ENCODE data around the gene PARVG. TPM values are rescaled to one million over a fixed set of nuclear protein-coding genes. Genes with fewer than 3 reads are reported as not detected.

The PARVG gene
- total and polyA plus RNA-seq, 2 of the 13 experiments (the other 11 are each of a cell fraction or from before 2014, with no cell fraction given) = not detected

DNA sequence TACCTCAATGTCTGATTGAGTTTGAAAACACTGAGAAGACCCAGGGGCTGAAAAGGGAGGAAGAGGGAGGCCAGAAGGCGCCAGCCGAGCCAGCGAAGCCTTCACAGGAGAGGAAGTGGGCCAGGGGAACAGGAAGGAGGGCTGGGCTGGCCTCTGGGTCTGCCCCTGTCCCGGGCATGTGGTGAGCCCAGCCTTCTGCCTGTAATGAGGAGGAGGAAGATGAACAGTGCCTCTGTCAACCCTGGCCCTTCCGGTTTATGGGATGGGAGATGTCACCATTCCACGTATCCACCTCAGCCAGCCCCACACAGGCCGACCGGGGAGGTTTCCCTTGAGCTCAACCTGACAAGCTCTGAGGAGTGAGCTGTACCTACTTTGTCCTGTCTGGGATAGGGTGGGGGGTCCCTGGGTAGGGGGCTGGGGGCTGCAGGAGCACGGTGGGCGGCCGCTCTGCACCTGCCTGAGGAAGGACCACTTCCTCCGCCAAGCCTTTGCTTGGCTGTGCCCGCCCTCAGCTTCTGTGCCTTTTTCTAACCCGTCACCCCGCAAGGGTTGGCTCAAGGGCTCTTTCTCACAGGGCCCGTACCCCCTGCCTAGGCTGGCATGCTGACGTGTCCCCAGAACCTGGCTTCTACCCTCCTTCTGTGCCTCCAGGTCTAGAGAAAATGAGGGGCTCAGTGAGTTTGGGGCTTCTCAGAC is 2.0 kb downstream of the PARVG start:
- H3K79me2 ChIP-seq (ENCODE audit: insufficient read depth, low read length) = no peaks in the 10 kb centered on the region
- H4K20me1 ChIP-seq (ENCODE audit: insufficient read depth, low read length) = no peaks in the 10 kb centered on the region
- H3K27me3 ChIP-seq (ENCODE audit: control insufficient read depth in 1 of 2, insufficient read depth in 2 of 2, low read length in 2 of 2) = peaks cover 2 to 59% of the 10 kb centered on the region in 2 experiments; a peak in 4 of 5 replicates
- POLR2A ChIA-PET = no interaction called here
- H3K9me3 ChIP-seq (ENCODE audit: low read length) = no peaks in the 10 kb centered on the region
- intact Hi-C loops (cut with micrococcal nuclease; ENCODE audit: unreplicated experiment) (no loop called here), in situ Hi-C loops (cut with HindIII; ENCODE audit: extremely low pct_ligation_motif_present, low pct_unique_long_range_greater_than_20kb) (no loop called here)
- H3K9ac ChIP-seq (ENCODE audit: insufficient read depth, low read depth, low read length) = no peak overlapping the region
- no peak overlapping the region for H3K27ac ChIP-seq (ENCODE audit: extremely low read length, insufficient read depth, low read length)
- H3K4me1 ChIP-seq (ENCODE audit: insufficient read depth, low read length) = no peaks in the 10 kb centered on the region
- FAIRE-seq (no peak), ATAC-seq (no peak), DNase-seq (ENCODE audit: low spot score) (no peak)
- TF ChIP-seq CAMTA2 (CRISPR knock-in tag; IDR thresholded peaks at IDR 0.05; ENCODE audit: borderline replicate concordance) (no peak), ZSCAN21 (CRISPR knock-in tag; IDR thresholded peaks at IDR 0.05; ENCODE audit: borderline replicate concordance) (no peak), NBN (conservative IDR thresholded peaks at IDR 0.05) (no peak), ZMYM4 (CRISPR knock-in tag; IDR thresholded peaks at IDR 0.05) (no peak), RAD21 (CRISPR knock-in tag; IDR thresholded peaks at IDR 0.05) (no peak), SRY (CRISPR knock-in tag; IDR thresholded peaks at IDR 0.05) (no peak), ATAD3A (CRISPR knock-in tag; IDR thresholded peaks at IDR 0.05) (no peak), STAG1 (CRISPR knock-in tag; IDR thresholded peaks at IDR 0.05) (no peak), ARHGAP35 (CRISPR knock-in tag; IDR thresholded peaks at IDR 0.05; ENCODE audit: borderline replicate concordance) (no peak), PPARG (CRISPR knock-in tag; conservative IDR thresholded peaks at IDR 0.05) (no peak), SRF (IDR thresholded peaks at IDR 0.05; ENCODE audit: low read depth, low read length) (no peak), ZNF205 (CRISPR knock-in tag; IDR thresholded peaks at IDR 0.05) (no peak), ZNF3 (CRISPR knock-in tag; IDR thresholded peaks at IDR 0.05) (no peak), ZKSCAN1 (IDR thresholded peaks at IDR 0.05; ENCODE audit: low read length) (no peak), KAT7 (CRISPR knock-in tag; IDR thresholded peaks at IDR 0.05; ENCODE audit: borderline replicate concordance) (no peak), NFYC (CRISPR knock-in tag; IDR thresholded peaks at IDR 0.05) (no peak), NFIC (IDR thresholded peaks at IDR 0.05; ENCODE audit: low read length) (no peak), HNRNPUL1 (IDR thresholded peaks at IDR 0.05; ENCODE audit: low read depth, low read length) (no peak), DNMT3B (CRISPR knock-in tag; conservative IDR thresholded peaks at IDR 0.05) (no peak), MXD4 (CRISPR knock-in tag; IDR thresholded peaks at IDR 0.05) (no peak)
- 39% methylated on average over 9 of the region's 17 CpGs for WGBS (ENCODE audit: low lambda C conversion rate)
- no peak overlapping the region for H2AFZ ChIP-seq (ENCODE audit: low read length)
- no peak overlapping the region for H3K4me3 ChIP-seq (replicated peaks in 1 of 3; ENCODE audit: insufficient read depth in 1 of 3, low read depth in 2 of 3, low read length in 3 of 3)
- BruUV-seq (replicated peaks) = no TSS peak
- no peaks in the 10 kb centered on the region for H3K36me3 ChIP-seq (replicated peaks in 1 of 2; ENCODE audit: control insufficient read depth in 1 of 2, insufficient read depth in 2 of 2, low read length in 2 of 2)
- no peak overlapping the region for H3K4me2 ChIP-seq (ENCODE audit: low read depth, low read length)
- CTCF ChIA-PET (ENCODE audit: low intra/inter-chr PET ratio, low total read pairs) = no interaction called here
